ENCODE results near the gene EXOC6.

- TF ChIP-seq NFYB (IDR thresholded peaks at IDR 0.05; ENCODE audit: insufficient read depth, low read depth, low read length), result no peak
- TF ChIP-seq ZSCAN29 (IDR thresholded peaks at IDR 0.05), result no peak
These were observed 167.4 kb downstream of the EXOC6 start for GRCh38 chr10:93015722-93016121.
